ENCODE results near the gene STXBP6.
A peak's percentile ranks its signal among the peaks of the same experiment; 100 is the strongest.

Gene STXBP6

DNA sequence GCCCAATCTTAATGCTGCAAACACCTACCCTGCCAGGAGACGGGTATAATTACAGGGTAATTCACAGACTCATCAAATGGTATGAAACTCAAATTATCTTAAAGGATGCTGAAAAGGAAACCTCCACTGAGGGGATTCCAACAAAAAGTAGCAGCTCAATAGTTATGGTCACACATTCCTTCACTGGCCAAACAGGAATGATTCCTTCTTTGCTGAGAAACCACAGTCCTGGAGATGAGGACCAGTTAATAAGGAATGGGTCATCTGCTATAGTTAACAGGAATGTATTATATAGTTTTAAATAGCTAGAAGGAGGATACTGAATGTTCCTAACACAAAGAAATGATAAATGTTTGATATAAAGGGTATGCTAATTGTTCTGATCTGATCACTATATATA, 136.9 kb downstream of the STXBP6 start:
- TF ChIP-seq FOXM1 (IDR thresholded peaks at IDR 0.05; ENCODE audit: borderline replicate concordance, low read depth) = no peak
- TF ChIP-seq ZBTB7A (IDR thresholded peaks at IDR 0.05; ENCODE audit: low read depth) = no peak
- TF ChIP-seq, protein P1, sequence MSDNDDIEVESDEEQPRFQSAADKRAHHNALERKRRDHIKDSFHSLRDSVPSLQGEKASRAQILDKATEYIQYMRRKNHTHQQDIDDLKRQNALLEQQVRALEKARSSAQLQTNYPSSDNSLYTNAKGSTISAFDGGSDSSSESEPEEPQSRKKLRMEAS (IDR thresholded peaks at IDR 0.05) = no peak
- TF ChIP-seq RAD21 (IDR thresholded peaks at IDR 0.05; ENCODE audit: low read depth) = no peak
- TF ChIP-seq EP300 (IDR thresholded peaks at IDR 0.05; ENCODE audit: borderline replicate concordance) = no peak

DNA sequence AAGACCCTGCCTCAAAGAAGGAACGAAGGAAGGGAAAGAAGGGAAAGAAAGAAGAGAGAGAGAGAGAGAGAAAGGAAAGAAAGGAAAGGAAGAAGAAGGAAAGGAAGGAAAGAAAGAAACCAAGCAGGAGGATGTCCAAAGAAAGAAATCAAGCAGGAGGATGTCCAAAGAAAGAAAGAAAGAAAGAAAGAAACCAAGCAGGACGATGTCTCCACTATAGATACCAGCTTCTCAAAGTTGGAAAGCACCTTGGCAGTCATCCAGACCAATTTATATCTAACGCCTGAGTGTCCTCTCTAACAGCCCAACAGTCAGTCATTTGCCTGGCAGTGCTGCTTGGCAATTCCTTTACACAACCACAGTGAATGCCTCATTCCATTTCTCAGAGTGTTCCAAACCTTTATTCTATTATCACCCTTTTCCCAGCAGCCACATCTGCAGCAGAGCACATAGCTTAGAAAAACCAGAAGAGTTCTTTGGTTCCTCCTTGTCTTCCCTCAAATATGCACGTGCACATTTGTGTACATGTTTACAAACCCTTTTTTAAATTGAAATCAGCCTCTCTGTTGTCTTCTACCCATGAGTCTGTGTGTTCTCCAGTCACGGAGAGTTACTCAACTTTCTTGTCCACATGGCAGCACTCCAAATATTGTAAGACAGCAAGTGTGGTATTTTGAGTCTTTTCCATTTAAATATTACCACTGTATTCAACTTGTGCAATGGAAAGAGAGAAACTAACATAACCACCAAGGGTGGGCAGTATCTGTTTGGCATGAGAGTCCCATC, 138.4 kb downstream of the STXBP6 start:
- TF ChIP-seq NFIC (IDR thresholded peaks at IDR 0.05) = peak; percentile 16; the same call in 1 of the 2 replicates
- TF ChIP-seq CEBPB (IDR thresholded peaks at IDR 0.05) = peak; percentile 45; the same call in 1 of the 2 replicates
- no peak for TF ChIP-seq EGR1 (IDR thresholded peaks at IDR 0.05)

DNA sequence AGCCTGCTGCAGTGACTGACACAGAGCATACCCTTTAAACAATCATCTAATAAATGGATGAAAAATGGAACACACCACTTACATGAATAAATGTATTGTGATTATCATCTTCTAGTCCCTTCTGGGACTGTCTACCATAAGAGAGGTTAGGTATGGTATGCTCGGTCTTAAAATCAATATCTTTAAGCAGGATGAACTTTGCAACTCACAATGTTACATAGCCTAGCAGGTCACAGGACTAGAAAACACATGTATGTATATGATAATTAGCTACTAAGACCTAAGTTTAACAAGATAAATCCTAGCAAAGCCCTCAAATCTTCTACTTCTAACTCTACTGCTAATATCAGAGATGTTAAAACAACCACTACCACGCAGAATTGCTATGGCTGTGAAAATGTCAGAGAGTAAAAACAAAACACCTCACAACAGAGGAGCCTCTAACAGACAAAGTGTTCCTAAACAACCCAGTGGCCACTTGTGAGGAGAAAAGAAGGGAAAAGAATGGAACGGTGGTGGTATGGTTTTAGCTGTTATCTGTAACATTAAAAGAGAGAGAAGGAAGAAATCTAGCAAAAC, 139.4 kb downstream of the STXBP6 start:
- no peak for TF ChIP-seq CEBPB (IDR thresholded peaks at IDR 0.05)
- no peak for TF ChIP-seq TAF1 (IDR thresholded peaks at IDR 0.05; ENCODE audit: low read depth)
- TF ChIP-seq EP300 (IDR thresholded peaks at IDR 0.05; ENCODE audit: borderline replicate concordance) = no peak
- TF ChIP-seq TCF12 (IDR thresholded peaks at IDR 0.05; ENCODE audit: low read depth) = no peak
- no peak for TF ChIP-seq ZBTB7A (IDR thresholded peaks at IDR 0.05; ENCODE audit: low read depth)
- no peak for TF ChIP-seq CREB1 (IDR thresholded peaks at IDR 0.05; ENCODE audit: low read depth)
- no peak for TF ChIP-seq FOXM1 (IDR thresholded peaks at IDR 0.05; ENCODE audit: borderline replicate concordance, low read depth)
- TF ChIP-seq NFIC (IDR thresholded peaks at IDR 0.05) = no peak
- no peak for TF ChIP-seq RAD21 (IDR thresholded peaks at IDR 0.05; ENCODE audit: low read depth)
- no peak for TF ChIP-seq TEAD4 (IDR thresholded peaks at IDR 0.05)
- TF ChIP-seq EGR1 (IDR thresholded peaks at IDR 0.05) = no peak
- TF ChIP-seq, protein P2, sequence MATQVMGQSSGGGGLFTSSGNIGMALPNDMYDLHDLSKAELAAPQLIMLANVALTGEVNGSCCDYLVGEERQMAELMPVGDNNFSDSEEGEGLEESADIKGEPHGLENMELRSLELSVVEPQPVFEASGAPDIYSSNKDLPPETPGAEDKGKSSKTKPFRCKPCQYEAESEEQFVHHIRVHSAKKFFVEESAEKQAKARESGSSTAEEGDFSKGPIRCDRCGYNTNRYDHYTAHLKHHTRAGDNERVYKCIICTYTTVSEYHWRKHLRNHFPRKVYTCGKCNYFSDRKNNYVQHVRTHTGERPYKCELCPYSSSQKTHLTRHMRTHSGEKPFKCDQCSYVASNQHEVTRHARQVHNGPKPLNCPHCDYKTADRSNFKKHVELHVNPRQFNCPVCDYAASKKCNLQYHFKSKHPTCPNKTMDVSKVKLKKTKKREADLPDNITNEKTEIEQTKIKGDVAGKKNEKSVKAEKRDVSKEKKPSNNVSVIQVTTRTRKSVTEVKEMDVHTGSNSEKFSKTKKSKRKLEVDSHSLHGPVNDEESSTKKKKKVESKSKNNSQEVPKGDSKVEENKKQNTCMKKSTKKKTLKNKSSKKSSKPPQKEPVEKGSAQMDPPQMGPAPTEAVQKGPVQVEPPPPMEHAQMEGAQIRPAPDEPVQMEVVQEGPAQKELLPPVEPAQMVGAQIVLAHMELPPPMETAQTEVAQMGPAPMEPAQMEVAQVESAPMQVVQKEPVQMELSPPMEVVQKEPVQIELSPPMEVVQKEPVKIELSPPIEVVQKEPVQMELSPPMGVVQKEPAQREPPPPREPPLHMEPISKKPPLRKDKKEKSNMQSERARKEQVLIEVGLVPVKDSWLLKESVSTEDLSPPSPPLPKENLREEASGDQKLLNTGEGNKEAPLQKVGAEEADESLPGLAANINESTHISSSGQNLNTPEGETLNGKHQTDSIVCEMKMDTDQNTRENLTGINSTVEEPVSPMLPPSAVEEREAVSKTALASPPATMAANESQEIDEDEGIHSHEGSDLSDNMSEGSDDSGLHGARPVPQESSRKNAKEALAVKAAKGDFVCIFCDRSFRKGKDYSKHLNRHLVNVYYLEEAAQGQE (IDR thresholded peaks at IDR 0.05; ENCODE audit: low read depth) = no peak
- TF ChIP-seq, protein P1 (IDR thresholded peaks at IDR 0.05) = no peak

DNA sequence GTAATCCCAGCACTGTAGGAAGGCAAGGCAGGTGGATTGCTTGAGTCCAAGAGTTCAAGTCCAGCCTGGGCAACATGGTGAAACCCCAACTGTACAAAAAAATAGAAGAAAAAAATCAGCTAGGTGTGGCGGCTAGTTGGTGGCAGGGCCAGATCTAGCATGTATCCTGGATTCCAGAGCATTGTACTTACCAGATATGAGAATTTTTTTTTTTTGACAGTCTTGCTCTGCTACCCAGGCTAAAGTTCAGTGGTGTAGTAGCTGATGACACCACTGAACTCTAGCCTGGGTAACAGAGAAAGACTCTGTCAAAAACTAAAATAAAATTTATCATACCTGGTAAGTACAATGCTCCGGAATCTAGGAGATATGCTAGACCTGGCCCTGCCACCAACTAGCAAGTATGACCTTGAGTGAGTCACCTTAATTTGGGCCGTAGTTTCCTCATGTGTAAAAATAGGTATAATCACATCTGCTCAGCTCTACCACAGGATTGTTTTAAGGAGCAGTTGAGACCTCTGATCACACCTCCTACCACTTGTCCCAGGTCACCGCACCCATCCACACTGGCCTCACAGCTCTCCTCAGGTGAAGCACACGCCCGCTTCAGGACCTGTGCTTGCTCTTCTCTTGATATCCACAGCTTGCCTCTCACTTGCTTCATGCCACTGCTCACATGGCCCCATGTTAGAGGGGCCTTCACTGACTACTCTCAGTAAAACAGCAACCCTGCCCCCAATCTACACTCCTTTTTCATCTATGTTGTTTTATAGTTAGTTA, 140.2 kb downstream of the STXBP6 start:
- TF ChIP-seq, protein P2 (IDR thresholded peaks at IDR 0.05; ENCODE audit: low read depth) = no peak
- no peak for TF ChIP-seq NFIC (IDR thresholded peaks at IDR 0.05)
- TF ChIP-seq TEAD4 (IDR thresholded peaks at IDR 0.05) = no peak
- no peak for TF ChIP-seq CEBPB (IDR thresholded peaks at IDR 0.05)
- no peak for TF ChIP-seq EP300 (IDR thresholded peaks at IDR 0.05; ENCODE audit: borderline replicate concordance)
- TF ChIP-seq, protein P3, sequence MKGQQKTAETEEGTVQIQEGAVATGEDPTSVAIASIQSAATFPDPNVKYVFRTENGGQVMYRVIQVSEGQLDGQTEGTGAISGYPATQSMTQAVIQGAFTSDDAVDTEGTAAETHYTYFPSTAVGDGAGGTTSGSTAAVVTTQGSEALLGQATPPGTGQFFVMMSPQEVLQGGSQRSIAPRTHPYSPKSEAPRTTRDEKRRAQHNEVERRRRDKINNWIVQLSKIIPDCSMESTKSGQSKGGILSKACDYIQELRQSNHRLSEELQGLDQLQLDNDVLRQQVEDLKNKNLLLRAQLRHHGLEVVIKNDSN (IDR thresholded peaks at IDR 0.05) = no peak
- no peak for TF ChIP-seq EGR1 (IDR thresholded peaks at IDR 0.05)
- no peak for TF ChIP-seq CREB1 (IDR thresholded peaks at IDR 0.05; ENCODE audit: low read depth)
- TF ChIP-seq, protein P1 (IDR thresholded peaks at IDR 0.05) = no peak
- no peak for TF ChIP-seq TCF12 (IDR thresholded peaks at IDR 0.05; ENCODE audit: low read depth)
- TF ChIP-seq ZBTB7A (IDR thresholded peaks at IDR 0.05; ENCODE audit: low read depth) = no peak
- TF ChIP-seq RAD21 (IDR thresholded peaks at IDR 0.05; ENCODE audit: low read depth) = no peak

DNA sequence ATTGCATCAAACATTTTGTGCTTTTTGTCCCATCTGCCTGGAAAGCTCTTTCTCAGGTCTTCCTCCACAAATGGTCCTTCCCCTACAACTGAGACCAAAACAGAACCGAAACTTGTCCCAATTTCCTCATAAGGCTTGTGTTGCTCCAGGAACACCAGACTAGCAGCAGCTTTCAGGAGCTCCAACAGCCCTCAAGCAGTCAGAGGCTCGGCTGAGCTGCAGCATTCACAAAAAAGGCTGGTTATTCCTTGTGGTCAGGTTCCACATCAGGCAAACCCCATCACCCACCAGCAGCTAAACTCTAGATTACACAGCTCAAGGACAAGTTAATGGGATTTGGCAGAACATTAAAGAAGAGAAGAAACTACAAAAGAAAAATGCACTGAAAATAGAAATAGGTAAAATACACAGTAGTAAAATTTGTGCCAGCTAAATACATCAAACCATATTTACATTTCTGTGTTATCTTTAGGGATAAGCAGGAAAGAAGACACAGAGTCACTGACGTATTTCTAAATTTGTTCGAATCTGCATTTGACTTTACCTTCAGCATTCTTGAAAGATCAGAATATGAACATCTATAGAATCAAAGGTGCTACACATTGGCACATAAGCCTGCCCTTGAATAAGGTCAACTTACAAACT, 141.2 kb downstream of the STXBP6 start:
- TF ChIP-seq EP300 (IDR thresholded peaks at IDR 0.05; ENCODE audit: borderline replicate concordance) (no peak), RAD21 (IDR thresholded peaks at IDR 0.05; ENCODE audit: low read depth) (no peak), CREB1 (IDR thresholded peaks at IDR 0.05; ENCODE audit: low read depth) (no peak), TAF1 (IDR thresholded peaks at IDR 0.05; ENCODE audit: low read depth) (no peak), EGR1 (IDR thresholded peaks at IDR 0.05) (no peak), FOXM1 (IDR thresholded peaks at IDR 0.05; ENCODE audit: borderline replicate concordance, low read depth) (no peak), NFIC (IDR thresholded peaks at IDR 0.05) (no peak), CEBPB (IDR thresholded peaks at IDR 0.05) (no peak), YY1 (IDR thresholded peaks at IDR 0.05; ENCODE audit: low read depth) (no peak), ZBTB7A (IDR thresholded peaks at IDR 0.05; ENCODE audit: low read depth) (no peak), TEAD4 (IDR thresholded peaks at IDR 0.05) (no peak), TCF12 (IDR thresholded peaks at IDR 0.05; ENCODE audit: low read depth) (no peak)
- TF ChIP-seq, protein P1 (IDR thresholded peaks at IDR 0.05) = no peak
- TF ChIP-seq, protein P3 (IDR thresholded peaks at IDR 0.05) = no peak
- TF ChIP-seq, protein P2 (IDR thresholded peaks at IDR 0.05; ENCODE audit: low read depth) = no peak

Measured in Ishikawa (cell line).